ENCODE measurements around the gene POLE3.

POLE3 gene, protein sequence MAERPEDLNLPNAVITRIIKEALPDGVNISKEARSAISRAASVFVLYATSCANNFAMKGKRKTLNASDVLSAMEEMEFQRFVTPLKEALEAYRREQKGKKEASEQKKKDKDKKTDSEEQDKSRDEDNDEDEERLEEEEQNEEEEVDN

GRCh38 chr9:113410207-113410864 lies at the start of gene POLE3, which contains the start of gene C9orf43:
Gene POLE3 (minus strand): TSS chr9:113410675. CDS start chr9:113410293, 382 bp downstream.
Gene C9orf43 (plus strand): TSS chr9:113410747. CDS start chr9:113413494, 2,747 bp downstream.
- Histone ChIP-seq H3K27ac (peak within 1 kb of the TSS; percentile 95 to 97), H3K4me3 (peak within 1 kb of the TSS; percentile 79)
- TF ChIP-seq, protein P1, sequence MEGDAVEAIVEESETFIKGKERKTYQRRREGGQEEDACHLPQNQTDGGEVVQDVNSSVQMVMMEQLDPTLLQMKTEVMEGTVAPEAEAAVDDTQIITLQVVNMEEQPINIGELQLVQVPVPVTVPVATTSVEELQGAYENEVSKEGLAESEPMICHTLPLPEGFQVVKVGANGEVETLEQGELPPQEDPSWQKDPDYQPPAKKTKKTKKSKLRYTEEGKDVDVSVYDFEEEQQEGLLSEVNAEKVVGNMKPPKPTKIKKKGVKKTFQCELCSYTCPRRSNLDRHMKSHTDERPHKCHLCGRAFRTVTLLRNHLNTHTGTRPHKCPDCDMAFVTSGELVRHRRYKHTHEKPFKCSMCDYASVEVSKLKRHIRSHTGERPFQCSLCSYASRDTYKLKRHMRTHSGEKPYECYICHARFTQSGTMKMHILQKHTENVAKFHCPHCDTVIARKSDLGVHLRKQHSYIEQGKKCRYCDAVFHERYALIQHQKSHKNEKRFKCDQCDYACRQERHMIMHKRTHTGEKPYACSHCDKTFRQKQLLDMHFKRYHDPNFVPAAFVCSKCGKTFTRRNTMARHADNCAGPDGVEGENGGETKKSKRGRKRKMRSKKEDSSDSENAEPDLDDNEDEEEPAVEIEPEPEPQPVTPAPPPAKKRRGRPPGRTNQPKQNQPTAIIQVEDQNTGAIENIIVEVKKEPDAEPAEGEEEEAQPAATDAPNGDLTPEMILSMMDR (IDR thresholded peaks at IDR 0.05) = no peak

DNA sequence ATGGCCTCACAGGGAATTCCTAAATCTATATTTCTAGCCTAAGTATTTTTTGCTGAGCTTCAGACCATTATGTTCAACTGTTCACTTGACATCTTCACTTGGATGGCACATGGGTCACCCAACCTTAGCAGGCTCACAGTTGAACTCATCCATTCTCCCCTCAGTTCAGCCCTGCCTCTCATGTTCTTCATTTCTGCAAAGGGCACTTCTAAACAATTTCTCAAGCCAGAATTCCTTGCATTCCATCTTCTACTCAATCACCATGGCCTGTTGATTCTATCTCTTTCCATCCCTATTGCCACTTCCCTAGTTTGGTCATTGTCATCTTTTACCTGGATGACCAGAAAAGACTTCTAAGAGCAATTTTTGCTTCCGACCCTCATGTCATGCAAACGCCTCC lies 45.8 kb upstream of the POLE3 start:
- Histone ChIP-seq H3K27ac (peak overlapping the region; percentile 88 to 93), H3K4me3 (no peak overlapping the region)
- TF ChIP-seq, protein P1 (IDR thresholded peaks at IDR 0.05) = no peak
- no peak for DNase-seq (ENCODE audit: low spot score)

More at GRCh38 chr9:113410207-113410864, at the start of gene POLE3, which contains the start of gene C9orf43:
- peak; percentile 96 for DNase-seq (ENCODE audit: low spot score)

GRCh38 chr9:113454914-113455761 lies 44.7 kb upstream of the POLE3 start:
- TF ChIP-seq, protein P1 (IDR thresholded peaks at IDR 0.05) = no peak
- Histone ChIP-seq H3K4me3 (no peak overlapping the region), H3K27ac (peak overlapping the region; percentile 88 to 93)
- DNase-seq (ENCODE audit: low spot score) = peak; percentile 84

DNA sequence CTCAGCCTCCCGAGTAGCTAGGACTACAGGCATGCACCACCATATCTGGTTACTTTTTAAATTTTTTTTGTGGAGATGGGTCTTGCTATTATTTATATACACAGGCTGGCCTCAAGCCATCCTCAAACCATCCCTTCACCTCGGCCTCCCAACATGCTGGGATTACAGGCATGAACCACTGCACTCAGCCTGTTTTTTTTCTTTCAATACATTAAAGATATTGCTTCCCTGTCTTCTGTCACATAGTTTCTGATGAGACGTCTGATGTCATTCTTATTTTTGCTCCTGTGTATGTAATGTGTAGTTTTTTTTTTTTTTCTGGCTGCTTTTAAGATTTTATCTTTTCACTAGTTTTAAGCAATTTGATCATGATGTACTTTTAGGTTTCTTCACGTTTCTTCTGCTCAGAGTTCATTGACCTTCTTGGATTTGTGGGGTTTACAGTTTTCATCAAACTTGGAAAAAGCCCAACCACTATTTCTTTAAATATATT lies 41.7 kb upstream of the POLE3 start:
- H3K27ac ChIP-seq = peak overlapping the region; percentile 15 to 55
- DNase-seq (ENCODE audit: low spot score) = no peak
- TF ChIP-seq, protein P1 (IDR thresholded peaks at IDR 0.05) = no peak

DNA sequence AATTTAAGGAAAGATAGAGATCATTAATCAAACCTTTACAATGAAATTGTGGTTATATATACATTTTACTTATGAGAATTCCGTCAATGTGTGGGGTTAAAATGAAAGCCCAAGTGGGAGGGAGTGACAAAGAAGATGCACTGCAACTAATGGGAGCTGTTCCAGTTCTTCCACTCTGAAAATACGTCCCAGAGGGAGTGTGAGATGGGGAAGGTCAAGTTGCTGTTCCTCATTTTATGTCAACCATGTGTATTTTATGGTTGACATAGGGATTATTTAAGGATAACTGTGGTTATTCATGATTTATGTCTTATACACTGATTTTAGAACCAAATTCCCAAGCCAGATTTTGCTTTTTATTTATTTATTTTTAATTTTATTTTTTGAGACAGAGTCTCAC lies 38.9 kb upstream of the POLE3 start:
- TF ChIP-seq, protein P1 (IDR thresholded peaks at IDR 0.05) = no peak
- no peak for DNase-seq (ENCODE audit: low spot score)
- H3K4me3 ChIP-seq = no peak overlapping the region
- peak overlapping the region in 1 of 2 donors; percentile 60 for H3K27ac ChIP-seq

More for the DNA sequence above, 41.7 kb upstream of the POLE3 start:
- H3K4me3 ChIP-seq = no peak overlapping the region

GRCh38 chr9:113446323-113446740 lies 35.9 kb upstream of the POLE3 start:
- Histone ChIP-seq H3K27ac (peak overlapping the region; percentile 14 to 16), H3K4me3 (no peak overlapping the region)
- DNase-seq (ENCODE audit: low spot score) = no peak
- TF ChIP-seq, protein P1 (IDR thresholded peaks at IDR 0.05) = peak; percentile 51

Data from coronary artery (tissue), 2 donors.